Right renal cortex interstitium (tissue), 3 donors: ENCODE data around the gene MAGEA9. TPM values are rescaled to one million over a fixed set of nuclear protein-coding genes. Genes with fewer than 3 reads are reported as not detected.
"Not testable (repeated sequence)": the region's sequence is repeated elsewhere in the genome, so short reads cannot be mapped to it uniquely, and the experiment has no call there.

Source experiments
- DNase-seq, 3 donors: peaks; one replicate each; pipeline ENCODE4 v3.0.0-alpha.2; 2013; ENCODE audit warnings: low read depth in 3 of 3, low spot score in 2 of 3
- polyA plus RNA-seq, 3 donors: library from polyadenylated mRNA; unstranded; fragments of 120-200 nt; gene quantifications; one replicate each; pipeline ENCODE4 v1.2.1, GENCODE V29; 2013; ENCODE audit not compliant: insufficient read length in 3 of 3

The MAGEA9 gene
- polyA plus RNA-seq, 3 donors: not detected

DNA sequence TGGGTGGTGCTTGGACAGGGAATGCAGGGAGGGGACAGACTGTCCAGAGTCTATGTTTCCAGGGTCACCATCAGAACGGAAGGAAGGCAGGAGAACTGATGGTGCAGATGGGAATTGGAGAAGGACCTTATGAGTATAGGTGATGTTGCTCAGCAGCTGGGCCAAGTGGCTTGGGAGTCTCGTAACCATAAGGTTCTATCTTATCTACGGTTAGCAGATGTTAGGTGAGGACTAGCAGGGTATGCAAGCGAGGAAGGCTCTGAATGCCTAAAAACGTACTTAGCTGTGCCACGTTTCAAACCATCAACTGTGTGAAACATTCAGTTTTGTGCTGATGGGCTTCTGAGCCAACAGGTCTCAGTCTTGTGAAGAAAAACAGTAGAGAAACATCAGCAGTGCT lies 22.4 kb downstream of the MAGEA9 start:
- DNase-seq: no peak

DNA sequence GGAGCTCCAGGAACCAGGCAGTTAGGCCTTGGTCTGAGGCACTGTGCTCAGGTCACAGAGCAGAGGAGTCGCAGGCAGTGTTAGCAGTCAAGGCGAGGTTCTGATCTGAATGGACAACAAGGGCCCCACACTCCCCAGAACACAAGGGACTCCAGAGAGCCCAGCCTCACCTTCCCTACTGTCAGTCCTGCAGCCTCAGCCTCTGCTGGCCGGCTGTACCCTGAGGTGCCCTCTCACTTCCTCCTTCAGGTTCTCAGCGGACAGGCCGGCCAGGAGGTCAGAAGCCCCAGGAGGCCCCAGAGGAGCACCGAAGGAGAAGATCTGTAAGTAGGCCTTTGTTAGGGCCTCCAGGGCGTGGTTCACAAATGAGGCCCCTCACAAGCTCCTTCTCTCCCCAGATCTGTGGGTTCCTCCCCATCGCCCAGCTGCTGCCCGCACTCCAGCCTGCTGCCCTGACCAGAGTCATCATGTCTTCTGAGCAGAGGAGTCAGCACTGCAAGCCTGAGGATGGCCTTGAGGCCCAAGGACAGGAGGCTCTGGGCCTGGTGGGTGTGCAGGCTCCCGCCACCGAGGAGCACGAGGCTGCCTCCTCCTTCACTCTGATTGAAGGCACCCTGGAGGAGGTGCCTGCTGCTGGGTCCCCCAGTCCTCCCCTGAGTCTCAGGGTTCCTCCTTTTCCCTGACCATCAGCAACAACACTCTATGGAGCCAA lies 26.2 kb downstream of the MAGEA9 start:
- DNase-seq: no peak

DNA sequence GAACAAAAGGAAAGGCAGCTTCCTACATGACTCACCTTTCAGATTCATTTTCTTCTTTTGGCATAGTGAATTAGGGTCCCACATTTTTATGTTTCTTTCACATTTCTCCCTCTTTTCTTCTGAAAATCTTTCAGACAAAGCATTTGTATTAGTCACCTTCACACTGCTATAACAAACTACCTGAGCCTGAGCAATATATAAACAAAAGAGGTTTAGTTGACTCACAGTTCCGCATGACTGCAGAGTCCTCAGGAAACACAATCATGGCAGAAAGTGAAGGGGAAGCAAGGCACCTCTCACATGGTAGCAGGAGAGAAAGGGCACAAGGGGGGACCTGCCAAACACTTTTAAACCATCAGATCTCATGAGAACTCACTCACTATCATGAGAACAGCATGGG lies 36.9 kb downstream of the MAGEA9 start:
- no peak for DNase-seq

DNA sequence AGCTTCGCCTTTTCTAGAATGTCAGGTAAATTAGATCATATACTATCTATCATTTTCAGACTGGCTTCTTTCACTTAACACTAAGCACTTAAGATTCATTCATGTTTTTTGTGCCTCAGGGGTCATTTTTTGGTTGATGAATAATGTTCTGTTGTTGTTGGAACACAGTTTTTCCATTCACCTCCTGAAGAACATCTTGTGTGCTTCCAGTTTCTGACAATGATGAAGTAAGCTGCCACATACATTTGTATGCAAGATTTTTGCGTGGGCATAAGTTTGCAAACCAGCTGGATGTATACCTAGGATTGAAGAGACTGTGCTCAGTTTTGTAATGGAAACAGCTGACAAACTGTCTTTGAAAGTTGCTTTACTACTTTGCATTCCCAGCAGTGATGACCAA lies 37.6 kb downstream of the MAGEA9 start:
- DNase-seq: no peak

DNA sequence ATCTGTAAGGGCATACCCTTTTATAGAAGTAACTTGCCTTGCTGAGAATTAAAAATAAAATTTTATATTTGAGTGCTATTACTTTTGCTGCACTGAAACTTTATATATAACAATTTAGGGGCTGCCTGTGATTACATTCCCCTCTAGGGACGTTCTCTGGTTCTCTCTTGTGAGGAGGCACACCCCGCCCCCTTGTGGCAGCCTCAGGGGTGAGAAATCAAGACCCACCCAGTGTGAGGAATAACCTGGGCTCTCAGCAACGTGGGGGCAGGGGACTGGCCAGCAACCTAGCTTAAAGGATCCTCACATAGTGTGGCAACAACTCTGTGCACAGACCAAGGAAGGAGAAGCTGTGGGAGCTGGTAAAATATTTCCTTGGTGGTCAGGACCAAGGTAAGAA lies 43.7 kb downstream of the MAGEA9 start:
- no peak for DNase-seq

DNA sequence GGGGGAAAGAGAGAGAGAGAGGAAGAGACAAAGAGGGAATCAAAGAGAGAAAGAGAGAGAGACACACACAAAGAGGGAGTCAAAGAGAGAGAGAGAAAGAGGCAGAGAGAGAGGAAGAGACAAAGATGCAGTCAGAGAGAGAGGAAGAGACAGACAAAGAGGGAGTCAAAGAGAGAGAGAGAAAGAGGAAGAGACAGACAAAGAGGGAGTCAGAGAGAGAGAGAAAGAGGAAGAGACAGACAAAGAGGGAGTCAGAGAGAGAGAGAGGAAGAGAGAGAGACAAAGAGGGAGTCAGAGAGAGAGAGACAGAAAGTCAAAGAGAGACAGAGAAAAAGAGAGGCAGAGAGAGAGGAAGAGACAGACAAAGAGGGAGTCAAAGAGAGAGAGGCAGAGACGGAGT lies 45.5 kb downstream of the MAGEA9 start:
- DNase-seq: no peak

DNA sequence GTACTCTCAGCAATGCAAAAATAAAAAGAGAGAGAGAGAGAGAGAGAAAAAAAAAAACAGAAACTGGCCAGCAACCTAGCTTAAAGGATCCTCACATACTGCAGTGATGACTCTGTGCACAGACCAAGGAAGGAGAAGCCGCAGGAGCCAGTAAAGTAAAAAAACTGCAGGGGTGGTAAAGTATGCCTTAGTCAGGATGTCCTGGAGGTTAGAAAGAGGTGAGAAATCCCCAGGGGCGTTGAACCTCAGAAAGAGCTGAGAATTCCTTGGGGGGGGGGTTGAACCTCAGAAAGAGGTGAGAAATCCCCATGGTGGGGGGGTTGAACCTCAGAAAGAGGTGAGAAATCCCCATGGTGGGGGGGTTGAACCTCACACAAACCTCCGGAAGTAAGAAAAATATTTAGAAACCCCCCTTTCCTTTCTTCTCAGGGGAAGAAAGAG lies 48.0 kb downstream of the MAGEA9 start:
- DNase-seq: no peak

DNA sequence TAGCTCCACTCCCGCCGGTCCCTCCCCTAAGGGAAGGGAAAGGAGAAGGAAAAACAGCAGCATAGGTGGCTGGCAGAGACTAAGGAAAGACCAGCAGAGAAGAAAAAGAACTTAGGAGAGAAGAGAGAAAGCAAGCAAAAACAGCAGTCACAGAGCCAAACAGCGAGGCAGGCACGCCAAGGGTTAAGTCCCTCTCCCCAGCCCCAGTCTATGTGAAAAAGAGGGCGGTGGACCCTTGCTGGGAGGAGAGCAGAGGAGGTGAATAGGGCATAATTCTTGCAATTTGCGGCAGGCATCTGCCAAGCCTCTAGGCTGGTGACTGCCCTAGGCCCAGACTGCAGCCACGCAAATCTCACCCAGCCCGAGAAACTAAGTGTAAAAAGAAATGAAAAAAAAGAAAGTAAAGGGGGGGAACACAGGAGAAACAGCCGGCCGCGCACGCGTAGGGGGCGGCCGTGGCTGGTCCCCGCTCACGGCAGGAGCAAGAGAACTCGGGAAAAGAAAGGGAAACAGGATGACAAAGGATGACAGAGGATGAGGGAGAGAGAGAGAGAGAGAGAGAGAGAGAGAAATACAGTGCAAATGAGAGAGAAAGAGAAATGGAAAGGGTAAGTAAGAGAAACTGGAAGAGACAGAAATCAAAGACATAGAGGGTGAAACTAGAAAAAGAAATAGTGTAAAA lies 48.6 kb downstream of the MAGEA9 start:
- DNase-seq: no peak

DNA sequence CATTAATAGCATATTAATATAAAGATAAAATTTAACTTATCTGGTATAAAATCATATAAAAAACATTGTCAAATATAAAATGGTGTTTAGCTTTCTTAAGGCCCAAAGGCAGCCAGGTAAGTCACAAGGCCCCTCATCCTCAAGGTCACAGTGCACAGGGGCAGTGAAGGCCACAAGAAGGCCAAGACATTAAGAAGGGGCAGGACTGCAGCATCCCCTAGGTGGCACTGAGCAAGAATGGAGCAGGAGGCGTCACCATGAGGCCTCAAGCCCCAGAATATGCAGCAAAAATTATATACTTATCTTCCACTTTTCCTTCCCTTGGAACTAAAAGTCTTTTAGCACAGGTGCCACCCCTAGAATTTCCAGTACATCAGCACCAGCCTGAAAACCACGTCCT lies 49.7 kb downstream of the MAGEA9 start:
- DNase-seq: no peak

DNA sequence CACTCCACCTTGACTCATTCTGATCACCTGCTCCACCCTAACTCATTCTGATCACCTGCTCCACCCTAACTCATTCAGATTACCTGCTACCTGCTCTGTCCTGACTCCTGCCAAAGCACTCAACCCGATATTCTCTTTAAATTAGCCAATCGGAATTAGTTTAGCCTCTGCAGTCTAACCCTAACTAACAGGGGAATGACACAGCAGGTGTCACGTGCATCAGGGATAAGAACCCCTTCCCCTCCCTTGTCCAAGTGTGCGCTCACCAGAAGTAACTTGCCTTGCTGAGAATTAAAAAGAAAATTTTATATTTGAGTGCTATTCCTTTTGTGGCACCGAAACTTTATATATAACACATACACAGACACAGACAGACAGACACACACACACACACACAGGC lies 55.0 kb downstream of the MAGEA9 start:
- not testable (repeated sequence) for DNase-seq

DNA sequence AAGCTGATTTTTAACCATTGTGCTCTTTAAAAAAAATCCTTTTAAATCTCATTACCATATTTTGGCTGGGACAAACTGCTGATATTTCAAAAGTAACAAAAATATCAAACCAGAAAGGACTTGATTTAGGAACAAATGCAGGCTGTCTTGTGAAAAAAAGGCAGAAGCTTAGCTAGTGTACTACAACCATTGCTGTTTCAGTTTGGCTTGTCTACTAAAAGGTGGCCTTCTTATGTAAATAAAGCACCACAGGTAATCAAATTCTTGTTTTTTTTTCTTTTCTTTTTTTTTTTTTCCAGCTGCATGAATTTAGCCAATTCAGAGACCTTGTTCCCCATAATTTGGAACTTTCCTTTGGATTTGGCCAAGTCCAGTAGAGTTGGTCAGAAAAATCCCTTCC lies 55.4 kb downstream of the MAGEA9 start:
- DNase-seq: no peak

Other genes starting within 250 kb of the MAGEA9 start
- gene EOLA1, start 240.9 kb upstream of the MAGEA9 start, polyA plus RNA-seq: 10 to 100 TPM; 18.3 to 23.0 (median 22.5) TPM
- gene HSFX3, start 232.0 kb upstream of the MAGEA9 start, polyA plus RNA-seq: not detected
- not detected for gene MAGEA9B, start 194.5 kb upstream of the MAGEA9 start, polyA plus RNA-seq
- gene HSFX2, start 186.6 kb upstream of the MAGEA9 start, polyA plus RNA-seq: 1 to 10 TPM in 1 of 3 donors, under 1 TPM in 2; 0.54 to 1.0 (median 0.71) TPM
- gene TMEM185A, start 150.1 kb upstream of the MAGEA9 start, polyA plus RNA-seq: 10 to 100 TPM; 41.2 to 45.7 (median 44.6) TPM
- gene MAGEA11, start 69.9 kb upstream of the MAGEA9 start, polyA plus RNA-seq: not detected
- gene HSFX1, start 7.9 kb upstream of the MAGEA9 start, polyA plus RNA-seq: 1 to 10 TPM; 1.4 to 1.9 (median 1.5) TPM
- gene MAGEA8, start 99.3 kb downstream of the MAGEA9 start, polyA plus RNA-seq: under 1 TPM in 1 of 3 donors, not detected in 2; 0.15 TPM
- under 1 TPM in 2 of 3 donors, not detected in 1; 0.17 to 0.50 TPM for gene HSFX4, start 147.6 kb downstream of the MAGEA9 start, polyA plus RNA-seq
- 10 to 100 TPM; 29.1 to 31.6 (median 30.6) TPM for gene EOLA2, start 156.6 kb downstream of the MAGEA9 start, polyA plus RNA-seq